Type B pancreatic cell (in vitro differentiated cells): ENCODE measurements around the gene BASP1. TPM values are rescaled to one million over a fixed set of nuclear protein-coding genes. Genes with fewer than 3 reads are reported as not detected.
"Not testable (repeated sequence)": the region's sequence is repeated elsewhere in the genome, so short reads cannot be mapped to it uniquely, and the experiment has no call there.

Experiments
- DNase-seq: peaks from one replicate; pipeline ENCODE4 v3.0.0; 2021; ENCODE audit warnings: mixed read lengths; ENCODE audit not compliant: unreplicated experiment; ENCODE audit errors: extremely low spot score
- H3K27ac Mint-ChIP-seq: 2 replicates; pipeline ENCODE4 v1.8.0; 2021; ENCODE audit warnings: mild to moderate bottlenecking, mixed read lengths
- H3K27me3 Mint-ChIP-seq: 2 replicates; pipeline ENCODE4 v1.8.0; 2021; ENCODE audit warnings: mixed read lengths
- H3K36me3 Mint-ChIP-seq: 2 replicates; pipeline ENCODE4 v1.8.0; 2021; ENCODE audit warnings: mixed read lengths
- H3K4me1 Mint-ChIP-seq: one replicate; pipeline ENCODE4 v1.8.0; 2021; ENCODE audit warnings: mixed read lengths; ENCODE audit not compliant: unreplicated experiment
- H3K4me3 Mint-ChIP-seq: 2 replicates; pipeline ENCODE4 v1.8.0; 2021; ENCODE audit warnings: mild to moderate bottlenecking, mixed read lengths
- H3K9me3 Mint-ChIP-seq: 2 replicates; pipeline ENCODE4 v1.8.0; 2021; ENCODE audit warnings: mixed read lengths
- CTCF ChIP-seq: fragments of 200-600 bp; sonication (generic); conservative IDR thresholded peaks from 2 replicates; pipeline ENCODE4 v1.5.0; 2021; ENCODE audit warnings: antibody characterized with exemption, mild to moderate bottlenecking
- total RNA-seq: library from RNA; stranded (reverse); gene quantifications from 2 replicates; pipeline ENCODE4 v1.2.1, GENCODE V29; 2021; ENCODE audit warnings: low replicate concordance

The BASP1 gene
- total RNA-seq, 1 donor from 2014 or later = 131 TPM

GRCh38 chr5:17309462-17309861 lies 92.0 kb downstream of the BASP1 start:
- no peak overlapping the region for H3K27ac Mint-ChIP-seq
- peaks cover 24% of the 10 kb centered on the region for H3K4me1 Mint-ChIP-seq
- DNase-seq = no peak
- H3K27me3 Mint-ChIP-seq = no peaks in the 10 kb centered on the region
- TF ChIP-seq CTCF = no peak
- no peaks in the 10 kb centered on the region for H3K36me3 Mint-ChIP-seq
- H3K4me3 Mint-ChIP-seq = no peak overlapping the region
- peaks cover 4% of the 10 kb centered on the region for H3K9me3 Mint-ChIP-seq

GRCh38 chr5:17310502-17310901 lies 93.1 kb downstream of the BASP1 start:
- not testable (repeated sequence) for H3K27me3 Mint-ChIP-seq, DNase-seq, H3K9me3 Mint-ChIP-seq, H3K4me3 Mint-ChIP-seq, H3K27ac Mint-ChIP-seq, H3K36me3 Mint-ChIP-seq
- peaks cover 28% of the 10 kb centered on the region for H3K4me1 Mint-ChIP-seq

- not testable (repeated sequence) for H3K27me3 Mint-ChIP-seq, H3K9me3 Mint-ChIP-seq, H3K4me3 Mint-ChIP-seq, H3K27ac Mint-ChIP-seq, H3K36me3 Mint-ChIP-seq, DNase-seq
- H3K4me1 Mint-ChIP-seq = peaks cover 27% of the 10 kb centered on the region
Measured at GRCh38 chr5:17311811-17312210, 94.4 kb downstream of the BASP1 start.

- Mint-ChIP-seq H3K27me3 (no peaks in the 10 kb centered on the region), H3K9me3 (peaks cover 8% of the 10 kb centered on the region), H3K36me3 (no peaks in the 10 kb centered on the region), H3K4me3 (no peak overlapping the region), H3K27ac (no peak overlapping the region), H3K4me1 (peaks cover 32% of the 10 kb centered on the region)
- TF ChIP-seq CTCF = no peak
- DNase-seq = no peak
Measured at GRCh38 chr5:17312358-17312757, 94.9 kb downstream of the BASP1 start.

GRCh38 chr5:17314907-17315471 lies 97.6 kb downstream of the BASP1 start:
- no peak for TF ChIP-seq CTCF
- Mint-ChIP-seq H3K4me3 (peak overlapping the region; percentile 28), H3K9me3 (peaks cover 4% of the 10 kb centered on the region), H3K27ac (peak overlapping the region; percentile 30), H3K27me3 (no peaks in the 10 kb centered on the region), H3K4me1 (peaks cover 42% of the 10 kb centered on the region), H3K36me3 (no peaks in the 10 kb centered on the region)
- no peak for DNase-seq

GRCh38 chr5:17315710-17316221 lies 98.3 kb downstream of the BASP1 start:
- DNase-seq = no peak
- Mint-ChIP-seq H3K4me3 (no peak overlapping the region), H3K36me3 (no peaks in the 10 kb centered on the region), H3K27me3 (no peaks in the 10 kb centered on the region), H3K9me3 (peaks cover 4% of the 10 kb centered on the region), H3K4me1 (peaks cover 42% of the 10 kb centered on the region), H3K27ac (peak overlapping the region; percentile 30)
- no peak for TF ChIP-seq CTCF
